SK-N-SH (cell line): Measurements from ENCODE around the gene FBXO45. TPM values are rescaled to one million over a fixed set of nuclear protein-coding genes. Genes with fewer than 3 reads are reported as not detected.
"Not testable (repeated sequence)": the region's sequence is repeated elsewhere in the genome, so short reads cannot be mapped to it uniquely, and the experiment has no call there.

ENCODE experiments used
- CTCF ChIA-PET: fragments of 300-600, 350-600 bp; formaldehyde crosslinking; extraction: SDS; loops from one replicate; lab custom pipeline; 2021; lab: Yijun Ruan, JAX
- POLR2A ChIA-PET: fragments of 350-600 bp; sonication (Branson Sonifier 250); formaldehyde crosslinking; extraction: SDS; loops from one replicate; lab custom pipeline; 2020; ENCODE audit warnings: antibody characterized with exemption, inconsistent platforms; lab: Yijun Ruan, JAX
- DNase-seq: peaks from one replicate; pipeline ENCODE4 v3.0.0; 2012
- H2AFZ ChIP-seq: fragments of 200-600 bp; sonication (generic); 2 replicates; pipeline ENCODE4 v1.8.1; 2016; ENCODE audit warnings: antibody characterized with exemption, mild to moderate bottlenecking, low read depth
- H3F3A ChIP-seq: fragments of 200-600 bp; sonication (generic); replicated peaks from 2 replicates; pipeline ENCODE3; 2016; ENCODE audit warnings: antibody characterized with exemption, mild to moderate bottlenecking; ENCODE audit not compliant: insufficient read depth
- H3K27ac ChIP-seq, 2 experiments: fragments of 200-500 bp in 1 of 2; fragments of 200-600 bp in 1 of 2; sonication (Bioruptor generic) in 1 of 2; sonication (generic), shearing (Covaris generic) in 1 of 2; 2 replicates each; pipeline versions ENCODE4 v1.5.1 to v1.6.1; 2014 to 2016; ENCODE audit warnings: low read depth in 2 of 2, inconsistent platforms in 1 of 2, low read length in 1 of 2, mild to moderate bottlenecking in 1 of 2, mixed read lengths in 1 of 2
- H3K27me3 ChIP-seq: fragments of 200-600 bp; sonication (generic), shearing (Covaris generic); 2 replicates; pipeline ENCODE4 v1.6.1; 2016; ENCODE audit warnings: mixed run types; ENCODE audit not compliant: insufficient read depth
- H3K36me3 ChIP-seq, 2 experiments: fragments of 200-500 bp in 1 of 2; fragments of 200-600 bp in 1 of 2; sonication (Bioruptor generic) in 1 of 2; sonication (generic) in 1 of 2; replicated peaks in 1 of 2; 2 replicates each; pipeline versions ENCODE3 to v1.5.1; 2014 to 2016; ENCODE audit warnings: low read length in 1 of 2, mild to moderate bottlenecking in 1 of 2; ENCODE audit not compliant: insufficient read depth in 2 of 2, control insufficient read depth in 1 of 2
- H3K4me1 ChIP-seq, 2 experiments: fragments of 200-500 bp in 1 of 2; fragments of 200-600 bp in 1 of 2; sonication (Bioruptor generic) in 1 of 2; sonication (generic), shearing (Covaris generic) in 1 of 2; 2 replicates each; pipeline versions ENCODE4 v1.5.1 to v1.6.1; 2014 to 2016; ENCODE audit warnings: low read depth in 1 of 2, low read length in 1 of 2, mixed run types in 1 of 2; ENCODE audit not compliant: insufficient read depth in 2 of 2, control insufficient read depth in 1 of 2
- H3K4me2 ChIP-seq: fragments of 200-600 bp; sonication (generic), shearing (Covaris generic); 2 replicates; pipeline ENCODE4 v1.6.1; 2017; ENCODE audit warnings: mixed run types
- H3K4me3 ChIP-seq, 2 experiments: fragments of 200-500 bp in 1 of 2; fragments of 200-600 bp in 1 of 2; sonication (Bioruptor generic) in 1 of 2; sonication (generic), shearing (Covaris generic) in 1 of 2; 2 replicates each; pipeline versions ENCODE4 v1.5.1 to v1.8.1; 2014 to 2016; ENCODE audit warnings: low read depth in 2 of 2, inconsistent platforms in 1 of 2, low read length in 1 of 2, mild to moderate bottlenecking in 1 of 2, mixed read lengths in 1 of 2, moderate library complexity in 1 of 2
- H3K79me2 ChIP-seq: fragments of 200-600 bp; sonication (generic); 2 replicates; pipeline ENCODE4 v1.8.1; 2017; ENCODE audit warnings: mild to moderate bottlenecking; ENCODE audit not compliant: insufficient read depth
- H3K9ac ChIP-seq: fragments of 200-600 bp; sonication (generic); 2 replicates; pipeline ENCODE4 v1.6.1; 2017; ENCODE audit warnings: mixed run types
- H3K9me2 ChIP-seq: fragments of 200-600 bp; sonication (generic); 2 replicates; pipeline ENCODE4 v1.6.1; 2017; ENCODE audit warnings: mixed run types
- H3K9me3 ChIP-seq: fragments of 200-600 bp; sonication (generic); 2 replicates; pipeline ENCODE4 v1.6.1; 2017; ENCODE audit warnings: mixed run types, mild to moderate bottlenecking, moderate library complexity
- H4K20me1 ChIP-seq: fragments of 200-600 bp; sonication (generic); 2 replicates; pipeline ENCODE4 v1.6.1; 2017; ENCODE audit warnings: mild to moderate bottlenecking, mixed run types; ENCODE audit not compliant: insufficient read depth
- CHD2 ChIP-seq: fragments of 150-350 bp; IDR thresholded peaks from 2 replicates; pipeline ENCODE4 v1.6.1; 2018; ENCODE audit warnings: low read length; ENCODE audit not compliant: partially characterized antibody
- GABPA ChIP-seq: IDR thresholded peaks from 2 replicates; pipeline ENCODE4 v1.4.0; 2012; ENCODE audit warnings: low read depth, mild to moderate bottlenecking
- JUND ChIP-seq: IDR thresholded peaks from 2 replicates; pipeline ENCODE4 v1.4.0; 2012
- MEF2A ChIP-seq: IDR thresholded peaks from 2 replicates; pipeline ENCODE4 v1.4.0; 2012; ENCODE audit warnings: low read depth, borderline replicate concordance
- MXI1 ChIP-seq: IDR thresholded peaks from 2 replicates; pipeline ENCODE4 v1.6.1; 2012; ENCODE audit warnings: mild to moderate bottlenecking, low read depth, low read length, improper control_type of control experiment
- WGBS: methylation state at CpG from one replicate; pipeline ENCODE4 v1.1.6; 2017; ENCODE audit warnings: low lambda C conversion rate; 5-methylcytosine and 5-hydroxymethylcytosine counted together
- polyA plus RNA-seq, 3 experiments: library from polyadenylated mRNA; depleted of rRNA; stranded (reverse); fragments of >200 nt; gene quantifications; 2 replicates each; pipeline ENCODE4 v1.2.3, GENCODE V29; 2012
- TF ChIP-seq, protein P1 (sequence below): fragments of 150-350 bp; IDR thresholded peaks from 2 replicates; pipeline ENCODE4 v1.6.1; 2017; ENCODE audit warnings: antibody characterized with exemption, low read length, low read depth, borderline replicate concordance

FBXO45 gene
- polyA plus RNA-seq, 1 of the 3 experiments (the other 2 are of a cell fraction), result 3.2 TPM

DNA sequence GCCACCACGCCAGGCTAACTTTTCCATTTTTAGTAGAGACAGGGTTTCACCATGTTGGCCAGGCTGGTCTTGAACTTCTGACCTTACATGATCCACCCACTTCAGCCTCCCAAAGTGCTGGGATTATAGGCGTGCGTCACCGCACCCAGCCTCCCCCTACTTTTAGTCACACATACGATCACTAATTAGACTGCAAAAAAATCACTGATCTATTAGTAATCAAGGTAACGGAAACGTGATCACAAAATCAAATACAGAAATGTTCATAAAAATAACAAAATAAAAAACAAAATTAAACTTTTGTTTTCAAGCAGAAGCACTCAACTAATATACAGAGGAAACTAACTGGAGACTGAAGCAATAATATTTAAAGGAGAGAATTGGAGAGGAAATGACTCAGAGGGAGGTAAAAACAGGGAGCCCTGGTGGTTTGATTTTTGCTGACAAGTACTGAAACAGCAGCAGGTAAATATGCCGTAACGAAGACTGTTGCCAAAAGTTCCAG, 4.7 kb upstream of the FBXO45 start:
- Histone ChIP-seq H3K4me1 (peaks cover 3 to 6% of the 10 kb centered on the region in 2 experiments; a peak in 1 of 4 replicates), H3K27ac (no peak overlapping the region), H4K20me1 (no peaks in the 10 kb centered on the region), H3K9ac (no peak overlapping the region), H2AFZ (no peak overlapping the region), H3F3A (peaks cover 11% of the 10 kb centered on the region), H3K9me3 (no peaks in the 10 kb centered on the region), H3K79me2 (peaks cover 46% of the 10 kb centered on the region), H3K9me2 (no peaks in the 10 kb centered on the region), H3K4me3 (no peak overlapping the region), H3K27me3 (no peaks in the 10 kb centered on the region), H3K4me2 (no peak overlapping the region), H3K36me3 (peaks cover 12 to 13% of the 10 kb centered on the region in 2 experiments)
- 0 out of 2 replicates have a peak, but pooled peaks have one; percentile 9 for TF ChIP-seq JUND
- no peak for TF ChIP-seq MEF2A
- WGBS, result 88% methylated on average over 9 of the region's 9 CpGs
- POLR2A ChIA-PET, result interaction anchor here (0.9 kb wide), 1 partner anchor 41 kb away, joined by 4 read pairs; no protein-coding TSS in a partner anchor
- CTCF ChIA-PET, result interaction anchor here (0.8 to 0.9 kb wide), 2 partner anchors 45 to 121 kb away, joined by 3 read pairs; no protein-coding TSS in a partner anchor
- no peak for DNase-seq

DNA sequence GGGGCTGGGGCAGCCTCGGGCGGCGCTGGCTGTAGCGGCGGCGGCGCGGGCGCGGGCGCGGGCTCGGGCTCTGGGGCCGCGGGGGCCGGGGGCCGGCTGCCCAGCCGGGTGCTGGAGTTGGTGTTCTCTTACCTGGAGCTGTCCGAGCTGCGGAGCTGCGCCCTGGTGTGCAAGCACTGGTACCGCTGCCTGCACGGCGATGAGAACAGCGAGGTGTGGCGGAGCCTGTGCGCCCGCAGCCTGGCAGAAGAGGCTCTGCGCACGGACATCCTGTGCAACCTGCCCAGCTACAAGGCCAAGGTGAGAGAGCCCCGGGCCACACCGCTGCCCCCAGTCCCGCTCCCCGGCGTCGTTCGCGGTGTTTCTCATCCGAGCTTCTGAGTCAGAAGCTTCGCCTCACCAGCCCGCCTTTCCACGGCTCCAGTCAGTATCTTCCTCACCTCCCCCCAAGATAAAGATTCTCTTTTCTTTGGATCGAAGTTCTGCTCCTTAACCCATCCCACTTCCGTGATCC, 600 bp downstream of the FBXO45 start:
- WGBS, result under 1% methylated on average over 24 of the region's 44 CpGs
- Histone ChIP-seq H3K36me3 (peaks cover 0 to under 1% of the 10 kb centered on the region in 2 experiments), H3K27ac (peak overlapping the region; percentile 40 to 47; a peak in 3 of 4 replicates), H3K4me2 (peak overlapping the region; percentile 88), H3K9ac (peak overlapping the region; percentile 67), H3K27me3 (no peaks in the 10 kb centered on the region), H3K9me3 (no peaks in the 10 kb centered on the region), H4K20me1 (no peaks in the 10 kb centered on the region), H3F3A (peaks cover 15% of the 10 kb centered on the region), H2AFZ (peak overlapping the region; percentile 65; the same call in 1 of the 2 replicates), H3K79me2 (peaks cover 68% of the 10 kb centered on the region), H3K9me2 (no peaks in the 10 kb centered on the region), H3K4me3 (peak overlapping the region; percentile 89 to 100), H3K4me1 (peaks cover 5 to 11% of the 10 kb centered on the region in 2 experiments; a peak in 3 of 4 replicates)
- ChIA-PET POLR2A (interaction anchor here (0.6 to 1.4 kb wide), 3 partner anchors 15 to 282 kb away, joined by 3 to 4 read pairs (median 4); partner anchors contain the start of gene PCYT1A), CTCF (interaction anchor here (1.5 kb wide), 1 partner anchor 16 kb away, joined by 3 read pairs; no protein-coding TSS in a partner anchor)
- TF ChIP-seq CHD2 (no peak), GABPA (no peak), MXI1 (no peak)
- TF ChIP-seq, protein P1, sequence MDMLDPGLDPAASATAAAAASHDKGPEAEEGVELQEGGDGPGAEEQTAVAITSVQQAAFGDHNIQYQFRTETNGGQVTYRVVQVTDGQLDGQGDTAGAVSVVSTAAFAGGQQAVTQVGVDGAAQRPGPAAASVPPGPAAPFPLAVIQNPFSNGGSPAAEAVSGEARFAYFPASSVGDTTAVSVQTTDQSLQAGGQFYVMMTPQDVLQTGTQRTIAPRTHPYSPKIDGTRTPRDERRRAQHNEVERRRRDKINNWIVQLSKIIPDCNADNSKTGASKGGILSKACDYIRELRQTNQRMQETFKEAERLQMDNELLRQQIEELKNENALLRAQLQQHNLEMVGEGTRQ, result no peak
- DNase-seq, result no peak

DNA sequence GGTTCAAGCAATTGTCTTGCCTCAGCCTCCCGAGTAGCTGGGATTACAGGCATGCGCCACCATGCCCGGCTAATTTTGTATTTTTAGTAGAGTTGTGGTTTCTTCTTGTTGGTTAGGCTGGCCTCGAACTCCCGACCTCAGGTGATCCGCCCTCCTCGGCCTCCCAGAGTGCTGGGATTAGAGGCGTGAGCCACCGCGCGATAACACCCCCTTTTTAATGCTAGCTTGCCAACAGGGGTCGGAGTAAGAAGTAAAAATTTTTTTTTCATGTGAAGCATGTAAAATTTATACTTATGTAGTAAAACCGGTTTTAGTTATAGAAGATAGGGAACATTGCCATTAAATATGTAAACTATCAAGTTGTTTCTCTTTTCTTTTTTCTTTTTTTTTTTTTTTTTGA, 1.9 kb downstream of the FBXO45 start:
- Histone ChIP-seq H3K4me2 (0 out of 2 replicates have a peak overlapping the region, but pooled peaks have one; percentile 88), H3K4me1 (peaks cover 0 to 11% of the 10 kb centered on the region in 2 experiments; a peak in 3 of 4 replicates), H3K79me2 (peaks cover 79% of the 10 kb centered on the region)
- H3K36me3 ChIP-seq, H3K9ac ChIP-seq, H3K9me3 ChIP-seq, H3K9me2 ChIP-seq, H4K20me1 ChIP-seq, H3K4me3 ChIP-seq, H3K27me3 ChIP-seq, H3K27ac ChIP-seq, H2AFZ ChIP-seq, DNase-seq, H3F3A ChIP-seq: not testable (repeated sequence)
- ChIA-PET CTCF (interaction anchor here (1.4 kb wide), 1 partner anchor 317 kb away, joined by 6 read pairs; no protein-coding TSS in a partner anchor), POLR2A (interaction anchor here (0.6 kb wide), 1 partner anchor 13 kb away, joined by 3 read pairs; no protein-coding TSS in a partner anchor)
- 91% methylated on average over 13 of the region's 13 CpGs for WGBS
